HepG2 (cell line): ENCODE results near the gene CPT1A. TPM values are rescaled to one million over a fixed set of nuclear protein-coding genes. Genes with fewer than 3 reads are reported as not detected.

Experiments used
- ATAC-seq: fragments of 200-7000 bp; cut with Tn5 transposase; 3 replicates; pipeline ENCODE4 v1.9.1; 2020; ENCODE audit warnings: mild to moderate bottlenecking, moderate library complexity
- BruUV-seq: library from RNA; stranded (reverse); fragments of 400-500 nt; replicated peaks from 2 replicates; lab custom pipeline; 2021; lab: Mats Ljungman, UMichigan
- CTCF ChIA-PET: fragments of 300-600 bp; formaldehyde crosslinking; extraction: SDS; loops from one replicate; lab custom pipeline; 2021; ENCODE audit warnings: low total read pairs, inconsistent platforms, low intra/inter-chr PET ratio; lab: Yijun Ruan, JAX
- POLR2A ChIA-PET: fragments of 350-600 bp; sonication (Branson Sonifier 250); formaldehyde crosslinking; loops from one replicate; lab custom pipeline; 2020; ENCODE audit warnings: antibody characterized with exemption, inconsistent platforms; lab: Yijun Ruan, JAX
- DNase-seq: peaks from one replicate; pipeline ENCODE4 v3.0.0-alpha.2; 2015; ENCODE audit warnings: low spot score
- FAIRE-seq: peaks from 3 replicates; lab custom pipeline; 2011; peaks lifted over from hg19 to GRCh38; lab: Jason Lieb, UNC
- H2AFZ ChIP-seq: one replicate; pipeline ENCODE4 v1.6.1; 2011; ENCODE audit warnings: low read length, inconsistent platforms
- H3K27ac ChIP-seq: fragments of 300-600 bp; 3 replicates; pipeline ENCODE4 v1.8.0; 2011; ENCODE audit warnings: mixed run types, mild to moderate bottlenecking, mixed read lengths, low read length, inconsistent platforms; ENCODE audit not compliant: insufficient read depth; ENCODE audit errors: extremely low read length
- H3K27me3 ChIP-seq, 2 experiments: fragments of 200-600 bp in 1 of 2; 2 replicates in 1 of 2; 3 replicates in 1 of 2; pipeline versions ENCODE4 v1.6.0 to v1.8.0; 2011; ENCODE audit warnings: low read length in 2 of 2, mild to moderate bottlenecking in 2 of 2, moderate library complexity in 2 of 2, inconsistent platforms in 1 of 2; ENCODE audit not compliant: insufficient read depth in 2 of 2, control insufficient read depth in 1 of 2
- H3K36me3 ChIP-seq, 2 experiments: fragments of 200-600 bp in 1 of 2; replicated peaks in 1 of 2; 2 replicates in 1 of 2; 3 replicates in 1 of 2; pipeline versions ENCODE4 v1.5.1 to v1.8.0; 2011; ENCODE audit warnings: low read length in 2 of 2, inconsistent platforms in 1 of 2; ENCODE audit not compliant: insufficient read depth in 2 of 2, control insufficient read depth in 1 of 2
- H3K4me1 ChIP-seq: 2 replicates; pipeline ENCODE4 v1.5.1; 2012; ENCODE audit warnings: low read length, inconsistent platforms; ENCODE audit not compliant: insufficient read depth
- H3K4me2 ChIP-seq: 2 replicates; pipeline ENCODE4 v1.6.0; 2011; ENCODE audit warnings: low read depth, low read length, inconsistent platforms
- H3K4me3 ChIP-seq, 3 experiments: fragments of 200-600 bp in 1 of 3; sonication (generic), shearing (Covaris generic) in 1 of 3; replicated peaks in 1 of 3; 2 replicates each; pipeline ENCODE4 v1.5.1; 2011 to 2016; ENCODE audit warnings: low read length in 3 of 3, inconsistent platforms in 2 of 3, low read depth in 2 of 3, mild to moderate bottlenecking in 2 of 3, control low read depth in 1 of 3, mixed read lengths in 1 of 3; ENCODE audit not compliant: insufficient read depth in 1 of 3
- H3K79me2 ChIP-seq: one replicate; pipeline ENCODE4 v1.6.1; 2011; ENCODE audit warnings: low read length, inconsistent platforms; ENCODE audit not compliant: insufficient read depth
- H3K9ac ChIP-seq: 2 replicates; pipeline ENCODE4 v1.6.0; 2011; ENCODE audit warnings: mild to moderate bottlenecking, low read depth, low read length, inconsistent platforms; ENCODE audit not compliant: insufficient read depth
- H3K9me3 ChIP-seq: 2 replicates; pipeline ENCODE4 v1.5.1; 2012; ENCODE audit warnings: mild to moderate bottlenecking, low read length
- H4K20me1 ChIP-seq: 2 replicates; pipeline ENCODE4 v1.6.0; 2011; ENCODE audit warnings: inconsistent platforms, mild to moderate bottlenecking, low read length, moderate library complexity; ENCODE audit not compliant: insufficient read depth
- EEA1 ChIP-seq: sonication (generic); formaldehyde crosslinking; IDR thresholded peaks from 2 replicates; pipeline ENCODE4 v1.5.1; 2020; ENCODE audit warnings: mild to moderate bottlenecking, missing genetic modification reagents, borderline replicate concordance
- PHF8 ChIP-seq: sonication (generic); formaldehyde crosslinking; IDR thresholded peaks from 2 replicates; pipeline ENCODE4 v1.5.0; 2020; ENCODE audit warnings: missing genetic modification reagents
- PITX1 ChIP-seq: sonication (generic); formaldehyde crosslinking; IDR thresholded peaks from 2 replicates; pipeline ENCODE4 v1.5.1; 2020; ENCODE audit warnings: mild to moderate bottlenecking, missing genetic modification reagents
- SATB2 ChIP-seq: sonication (generic); formaldehyde crosslinking; IDR thresholded peaks from 2 replicates; pipeline ENCODE4 v1.5.0; 2020; ENCODE audit warnings: missing genetic modification reagents
- ZMYM3 ChIP-seq: sonication (generic); formaldehyde crosslinking; IDR thresholded peaks from 2 replicates; pipeline ENCODE4 v1.5.1; 2020; ENCODE audit warnings: mild to moderate bottlenecking, missing genetic modification reagents
- ZNF230 ChIP-seq: sonication (generic); formaldehyde crosslinking; IDR thresholded peaks from 2 replicates; pipeline ENCODE4 v1.4.0; 2020; ENCODE audit warnings: mild to moderate bottlenecking, missing genetic modification reagents
- ZNF496 ChIP-seq: sonication (generic); formaldehyde crosslinking; IDR thresholded peaks from 2 replicates; pipeline ENCODE4 v1.8.1; 2023; ENCODE audit warnings: mild to moderate bottlenecking, moderate library complexity, missing genetic modification reagents; ENCODE audit not compliant: insufficient replicate concordance
- ZNF841 ChIP-seq: sonication (generic); formaldehyde crosslinking; IDR thresholded peaks from 2 replicates; pipeline ENCODE4 v1.8.1; 2023; ENCODE audit warnings: missing genetic modification reagents, borderline replicate concordance
- WGBS: methylation state at CpG from one replicate; pipeline ENCODE4 v1.1.6; 2017; ENCODE audit warnings: low lambda C conversion rate; 5-methylcytosine and 5-hydroxymethylcytosine counted together
- in situ Hi-C: cut with HindIII; loops from 2 replicates; pipeline ENCODE4 v1.10.0; 2017; ENCODE audit warnings: low pct_unique_long_range_greater_than_20kb; ENCODE audit not compliant: extremely low pct_ligation_motif_present
- intact Hi-C: fragments of 100-400 bp; cut with micrococcal nuclease; formaldehyde crosslinking; loops from one replicate; pipeline ENCODE4 v1.10.0; 2022; ENCODE audit not compliant: unreplicated experiment
- polyA plus RNA-seq, 8 experiments: library from polyadenylated mRNA; depleted of rRNA in 3 of 8; stranded (reverse) in 7 of 8; unstranded in 1 of 8; fragments of >200 nt; fragmentation: Illumina TruSeq in 4 of 8; extraction: Trizol in 4 of 8; gene quantifications; 2 replicates each; pipeline versions ENCODE4 v1.2.1 to v1.2.3, GENCODE V29; 2011 to 2016; ENCODE audit warnings: low read depth in 4 of 8, missing spikeins in 1 of 8, mixed read lengths in 1 of 8; ENCODE audit not compliant: insufficient read depth in 1 of 8
- total RNA-seq, 5 experiments: library from RNA; depleted of rRNA; stranded (reverse); fragments of >200 nt; fragmentation: Illumina TruSeq; extraction: Trizol; gene quantifications; 2 replicates each; pipeline ENCODE4 v1.2.3, GENCODE V29; 2016; ENCODE audit warnings: low read depth in 1 of 5
- TF ChIP-seq, protein P1 (sequence below): sonication (generic); formaldehyde crosslinking; IDR thresholded peaks from 2 replicates; pipeline ENCODE4 v1.4.0; 2020; ENCODE audit warnings: missing genetic modification reagents
- TF ChIP-seq, protein P2 (sequence below): sonication (generic); formaldehyde crosslinking; IDR thresholded peaks from 2 replicates; pipeline ENCODE4 v1.4.0; 2020; ENCODE audit warnings: mild to moderate bottlenecking, missing genetic modification reagents

CPT1A gene
- total and polyA plus RNA-seq, 2 of the 13 experiments (the other 11 are each of a cell fraction or from before 2014, with no cell fraction given): 7.0 to 7.1 TPM

DNA sequence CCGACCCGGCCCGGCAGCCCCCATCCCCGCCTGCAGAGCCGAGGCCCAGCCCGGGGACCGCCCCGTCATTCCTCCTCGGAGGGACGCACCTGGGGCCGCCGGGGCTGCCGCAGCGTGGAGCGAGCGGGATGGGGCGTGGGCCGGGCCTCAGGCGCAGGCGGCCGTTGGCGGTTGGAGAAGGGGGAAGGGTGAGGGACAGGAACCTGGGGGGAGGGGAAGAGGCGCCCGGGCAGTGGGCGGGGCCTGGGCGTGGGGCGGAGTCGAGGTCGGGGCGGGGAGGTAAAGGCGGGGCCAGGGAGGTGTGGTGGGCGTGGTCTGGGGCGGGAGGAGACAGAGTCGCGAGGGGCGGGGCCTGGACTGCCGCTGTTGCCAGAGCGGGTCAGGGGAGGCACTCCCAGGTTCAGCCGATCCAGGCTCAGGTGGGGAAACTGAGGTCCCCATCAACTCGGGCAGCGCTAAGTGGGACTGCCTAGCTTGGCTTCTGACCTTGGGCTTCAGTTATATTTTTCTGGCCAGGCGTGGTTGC, 90.3 kb downstream of the CPT1A start, which contains the start of gene TESMIN (continued):
- TF ChIP-seq, protein P1, sequence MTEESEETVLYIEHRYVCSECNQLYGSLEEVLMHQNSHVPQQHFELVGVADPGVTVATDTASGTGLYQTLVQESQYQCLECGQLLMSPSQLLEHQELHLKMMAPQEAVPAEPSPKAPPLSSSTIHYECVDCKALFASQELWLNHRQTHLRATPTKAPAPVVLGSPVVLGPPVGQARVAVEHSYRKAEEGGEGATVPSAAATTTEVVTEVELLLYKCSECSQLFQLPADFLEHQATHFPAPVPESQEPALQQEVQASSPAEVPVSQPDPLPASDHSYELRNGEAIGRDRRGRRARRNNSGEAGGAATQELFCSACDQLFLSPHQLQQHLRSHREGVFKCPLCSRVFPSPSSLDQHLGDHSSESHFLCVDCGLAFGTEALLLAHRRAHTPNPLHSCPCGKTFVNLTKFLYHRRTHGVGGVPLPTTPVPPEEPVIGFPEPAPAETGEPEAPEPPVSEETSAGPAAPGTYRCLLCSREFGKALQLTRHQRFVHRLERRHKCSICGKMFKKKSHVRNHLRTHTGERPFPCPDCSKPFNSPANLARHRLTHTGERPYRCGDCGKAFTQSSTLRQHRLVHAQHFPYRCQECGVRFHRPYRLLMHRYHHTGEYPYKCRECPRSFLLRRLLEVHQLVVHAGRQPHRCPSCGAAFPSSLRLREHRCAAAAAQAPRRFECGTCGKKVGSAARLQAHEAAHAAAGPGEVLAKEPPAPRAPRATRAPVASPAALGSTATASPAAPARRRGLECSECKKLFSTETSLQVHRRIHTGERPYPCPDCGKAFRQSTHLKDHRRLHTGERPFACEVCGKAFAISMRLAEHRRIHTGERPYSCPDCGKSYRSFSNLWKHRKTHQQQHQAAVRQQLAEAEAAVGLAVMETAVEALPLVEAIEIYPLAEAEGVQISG (CRISPR knock-in tag): no peak
- TF ChIP-seq, protein P2, sequence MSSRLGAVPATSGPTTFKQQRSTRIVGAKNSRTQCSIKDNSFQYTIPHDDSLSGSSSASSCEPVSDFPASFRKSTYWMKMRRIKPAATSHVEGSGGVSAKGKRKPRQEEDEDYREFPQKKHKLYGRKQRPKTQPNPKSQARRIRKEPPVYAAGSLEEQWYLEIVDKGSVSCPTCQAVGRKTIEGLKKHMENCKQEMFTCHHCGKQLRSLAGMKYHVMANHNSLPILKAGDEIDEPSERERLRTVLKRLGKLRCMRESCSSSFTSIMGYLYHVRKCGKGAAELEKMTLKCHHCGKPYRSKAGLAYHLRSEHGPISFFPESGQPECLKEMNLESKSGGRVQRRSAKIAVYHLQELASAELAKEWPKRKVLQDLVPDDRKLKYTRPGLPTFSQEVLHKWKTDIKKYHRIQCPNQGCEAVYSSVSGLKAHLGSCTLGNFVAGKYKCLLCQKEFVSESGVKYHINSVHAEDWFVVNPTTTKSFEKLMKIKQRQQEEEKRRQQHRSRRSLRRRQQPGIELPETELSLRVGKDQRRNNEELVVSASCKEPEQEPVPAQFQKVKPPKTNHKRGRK (CRISPR knock-in tag): no peak
- 0 out of 2 replicates have a peak, but pooled peaks have one; percentile 23 for TF ChIP-seq PHF8 (CRISPR knock-in tag)
- no peak for TF ChIP-seq ZNF841
- no peak for TF ChIP-seq ZNF230
- TF ChIP-seq ZMYM3 (CRISPR knock-in tag): peak; percentile 77
- TF ChIP-seq, all 625 proteins: peak for 26

DNA sequence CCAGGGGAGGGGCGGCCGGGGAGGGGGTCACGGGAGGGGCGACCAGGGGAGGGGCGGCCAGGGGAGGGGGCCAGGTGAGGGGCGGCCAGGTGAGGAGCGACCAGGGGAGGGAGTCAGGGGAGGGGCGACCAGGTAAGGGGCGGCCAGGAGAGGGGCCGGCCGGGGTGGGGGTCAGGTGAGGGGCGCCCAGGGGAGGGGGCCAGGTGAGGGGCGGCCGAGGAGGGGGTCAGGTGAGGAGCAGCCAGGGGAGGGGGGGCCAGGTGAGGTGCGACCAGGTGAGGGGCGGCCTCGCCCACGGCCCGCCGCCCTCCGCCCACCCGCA, 90.8 kb downstream of the CPT1A start:
- Histone ChIP-seq H3K36me3 (no peaks in the 10 kb centered on the region), H3K27me3 (no peaks in the 10 kb centered on the region; a peak in 1 of 5 replicates), H3K9ac (no peak overlapping the region), H3K27ac (no peak overlapping the region), H3K4me3 (peak overlapping the region in 1 of 3 experiments; percentile 58; a peak in 3 of 6 replicates), H4K20me1 (no peaks in the 10 kb centered on the region), H2AFZ (no peak overlapping the region), H3K79me2 (no peaks in the 10 kb centered on the region), H3K4me2 (no peak overlapping the region), H3K4me1 (no peaks in the 10 kb centered on the region), H3K9me3 (no peaks in the 10 kb centered on the region)
- in situ Hi-C loops: no loop called here
- 83% methylated on average over 16 of the region's 22 CpGs for WGBS
- BruUV-seq: no TSS peak
- no peak for FAIRE-seq
- CTCF ChIA-PET: no interaction called here
- intact Hi-C loops: no loop called here
- ATAC-seq: no peak
- POLR2A ChIA-PET: no interaction called here
- no peak for DNase-seq
- TF ChIP-seq EEA1: no peak
- TF ChIP-seq SATB2 (CRISPR knock-in tag): no peak
- TF ChIP-seq PITX1: no peak
- TF ChIP-seq ZNF496 (CRISPR knock-in tag): no peak
